Measurements from ENCODE around the gene RNF213.

RNF213 gene

DNA sequence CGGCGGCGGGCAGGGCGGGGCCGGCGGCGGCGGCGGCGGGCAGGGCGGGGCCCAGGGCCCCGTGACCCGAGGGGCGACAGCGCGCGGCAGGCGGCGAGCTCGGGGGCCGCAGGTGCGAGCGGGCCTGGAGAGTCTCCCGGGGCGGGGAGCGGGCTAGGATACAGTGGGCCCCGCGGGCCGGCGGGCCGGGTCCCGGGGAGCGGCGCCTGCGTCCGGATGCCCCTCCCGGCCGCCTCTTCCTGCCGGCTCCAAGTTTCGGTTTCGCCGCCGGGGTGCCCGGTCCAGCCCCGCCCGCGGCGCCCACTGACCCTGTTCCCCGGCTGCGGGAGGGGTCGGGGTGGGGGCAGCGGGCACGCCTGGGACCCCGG, at the start of gene RNF213:
Gene RNF213, plus strand, starts transcription at position 62 of the 368 bp plus-strand sequence. CDS start 2,830 bp downstream, outside the sequence.
- peak in 1 of 2 donors; percentile 35 for DNase-seq (ENCODE audit: low read depth in 2 of 2)

DNA sequence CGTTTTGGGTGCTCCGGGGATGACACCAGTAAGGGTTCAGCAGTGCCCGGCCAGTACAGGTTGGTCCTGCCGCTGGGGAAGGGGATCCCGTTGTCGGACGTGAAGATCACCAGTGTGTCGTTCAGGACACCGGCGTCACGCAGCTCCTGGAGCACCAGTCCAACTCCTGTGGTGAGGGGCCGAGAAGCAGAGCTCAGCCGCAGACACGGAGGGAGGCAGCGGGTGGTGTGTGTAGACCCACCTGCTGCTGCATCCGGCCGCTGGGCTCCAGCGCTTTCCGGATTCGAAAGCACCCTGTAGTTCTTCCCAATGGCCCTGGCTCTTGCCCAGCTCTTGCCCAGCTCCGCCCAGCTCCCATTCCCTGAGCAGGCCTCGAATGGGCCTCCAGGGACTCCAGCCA, 48.5 kb upstream of the RNF213 start:
- DNase-seq (ENCODE audit: low read depth in 2 of 2) = no peak

DNA sequence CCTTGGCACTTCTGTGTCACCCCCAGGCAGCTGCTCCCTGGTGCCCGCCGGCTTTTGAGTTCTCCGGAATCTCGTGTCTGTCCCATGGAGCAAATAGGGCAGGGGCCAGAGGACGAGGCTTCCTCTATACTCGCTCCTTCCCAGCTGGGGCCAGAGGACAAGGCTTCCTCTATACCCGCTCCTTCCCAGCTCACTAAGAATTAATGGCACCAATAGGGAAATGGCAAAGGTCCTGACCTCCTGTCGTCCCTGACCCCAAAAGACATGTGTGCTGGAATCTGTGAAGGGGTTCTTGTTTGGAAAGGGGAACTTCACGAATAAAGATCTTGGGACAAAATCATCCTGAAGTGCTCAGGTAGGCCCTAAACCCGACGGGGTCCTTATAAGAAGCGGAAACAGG, 48.1 kb upstream of the RNF213 start:
- DNase-seq (ENCODE audit: low read depth in 2 of 2) = no peak

DNA sequence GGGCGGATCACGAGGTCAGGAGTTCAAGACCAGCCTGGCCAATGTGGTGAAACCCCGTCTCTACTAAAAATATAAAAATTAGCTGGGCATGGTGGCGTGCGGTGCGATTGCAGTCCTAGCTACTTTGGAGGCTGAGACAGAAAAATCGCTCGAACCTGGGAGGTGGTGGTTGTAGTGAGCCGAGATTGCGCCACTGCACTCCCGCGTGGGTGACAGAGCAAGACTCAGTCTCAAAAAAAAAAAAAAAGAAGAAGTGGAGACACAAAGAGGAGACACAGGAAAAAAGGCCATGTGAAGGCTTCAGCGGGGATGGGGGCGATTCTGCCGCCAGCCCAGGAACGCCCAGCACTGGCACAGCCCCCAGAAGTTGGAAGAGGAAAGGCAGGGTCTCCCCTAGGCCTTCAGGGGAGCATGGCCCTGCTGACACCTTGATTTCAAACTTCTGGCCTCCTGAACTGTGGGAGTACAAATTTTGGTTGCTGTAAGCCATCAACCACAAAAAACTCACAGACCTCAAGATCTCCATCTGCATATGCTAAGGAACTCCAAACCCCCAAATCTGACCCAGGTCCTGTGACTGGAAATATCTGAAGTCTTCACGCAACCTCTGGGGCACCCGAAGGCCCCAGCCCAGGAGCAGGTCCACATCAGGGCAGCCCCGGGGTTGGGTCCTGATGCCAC, 47.5 kb upstream of the RNF213 start:
- no peak for DNase-seq (ENCODE audit: low read depth in 2 of 2)

DNA sequence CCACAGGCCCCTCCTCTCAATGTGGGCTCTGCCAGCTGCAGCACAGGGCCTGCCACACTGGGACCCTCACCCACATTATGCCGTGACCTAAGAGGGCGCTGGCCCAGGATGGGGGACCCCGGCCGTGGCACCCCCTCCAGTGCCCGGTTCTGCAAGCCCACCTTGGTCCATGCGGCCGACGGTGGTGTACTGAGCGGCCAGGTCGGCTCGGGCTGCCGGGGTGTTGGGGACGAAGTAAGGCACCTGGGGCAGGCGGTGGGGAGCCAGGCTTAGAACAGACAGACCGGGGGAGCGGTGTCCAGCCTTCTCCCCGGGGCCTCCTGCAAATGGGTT, 47.0 kb upstream of the RNF213 start:
- no peak for DNase-seq (ENCODE audit: low read depth in 2 of 2)

DNA sequence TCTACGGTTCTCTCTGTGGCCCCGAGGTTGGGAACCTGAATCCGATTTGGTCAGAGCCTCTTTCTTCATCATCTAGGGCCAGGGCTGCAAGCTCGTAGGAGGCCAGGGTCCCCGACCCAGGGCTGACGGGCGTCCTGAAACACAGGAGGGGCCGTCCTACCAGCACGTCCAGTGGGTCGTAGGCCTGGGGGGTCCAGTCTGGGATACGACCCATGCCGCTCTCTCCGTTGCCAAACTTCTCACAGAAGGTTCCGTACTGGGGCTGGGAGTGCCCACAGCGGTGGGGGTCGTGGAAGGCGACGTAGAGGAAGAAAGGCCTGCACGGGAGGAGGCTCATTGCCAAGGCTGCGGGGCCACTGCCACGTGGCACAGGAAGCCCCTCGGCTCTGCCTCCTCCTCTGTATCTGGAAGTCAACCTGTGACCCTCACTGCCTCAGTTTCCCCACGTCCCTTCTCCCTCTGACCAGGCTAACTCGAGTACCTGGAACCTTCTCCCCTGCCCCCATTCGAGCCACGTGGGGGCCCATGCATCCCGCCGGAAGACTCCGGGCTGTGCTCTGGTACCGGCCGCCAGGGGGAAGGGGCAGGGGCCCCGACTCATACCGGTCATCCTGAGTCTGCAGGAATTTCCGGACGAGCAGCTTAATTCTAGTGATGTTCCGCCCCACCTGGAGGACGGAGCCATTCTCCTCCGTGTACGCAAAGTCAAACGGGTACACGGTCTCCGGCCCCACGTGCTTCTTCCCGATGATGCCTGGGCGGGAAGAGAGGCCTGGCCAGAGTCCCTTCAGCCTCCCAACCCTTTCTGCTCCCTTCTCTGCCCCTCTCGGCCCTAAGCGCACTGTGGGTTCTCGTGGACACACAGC, 46.4 kb upstream of the RNF213 start:
- no peak for DNase-seq (ENCODE audit: low read depth in 2 of 2)

DNA sequence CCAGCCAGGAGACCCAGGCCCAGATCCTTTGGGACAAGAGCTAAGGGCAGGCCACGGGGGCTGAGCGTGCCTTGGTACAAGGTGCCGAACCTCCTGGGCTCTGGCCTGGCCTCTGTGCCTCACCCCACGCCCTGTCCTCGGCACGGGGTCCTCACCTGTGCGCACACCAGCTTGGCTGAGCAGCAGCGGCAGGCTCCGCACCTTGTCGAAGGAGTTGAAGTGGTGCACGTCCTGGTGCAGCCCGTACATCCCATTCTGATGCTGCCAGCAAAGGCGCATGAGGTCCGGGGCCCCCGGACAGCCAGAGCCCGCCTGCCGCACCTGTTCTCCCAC, 45.8 kb upstream of the RNF213 start:
- no peak for DNase-seq (ENCODE audit: low read depth in 2 of 2)

DNA sequence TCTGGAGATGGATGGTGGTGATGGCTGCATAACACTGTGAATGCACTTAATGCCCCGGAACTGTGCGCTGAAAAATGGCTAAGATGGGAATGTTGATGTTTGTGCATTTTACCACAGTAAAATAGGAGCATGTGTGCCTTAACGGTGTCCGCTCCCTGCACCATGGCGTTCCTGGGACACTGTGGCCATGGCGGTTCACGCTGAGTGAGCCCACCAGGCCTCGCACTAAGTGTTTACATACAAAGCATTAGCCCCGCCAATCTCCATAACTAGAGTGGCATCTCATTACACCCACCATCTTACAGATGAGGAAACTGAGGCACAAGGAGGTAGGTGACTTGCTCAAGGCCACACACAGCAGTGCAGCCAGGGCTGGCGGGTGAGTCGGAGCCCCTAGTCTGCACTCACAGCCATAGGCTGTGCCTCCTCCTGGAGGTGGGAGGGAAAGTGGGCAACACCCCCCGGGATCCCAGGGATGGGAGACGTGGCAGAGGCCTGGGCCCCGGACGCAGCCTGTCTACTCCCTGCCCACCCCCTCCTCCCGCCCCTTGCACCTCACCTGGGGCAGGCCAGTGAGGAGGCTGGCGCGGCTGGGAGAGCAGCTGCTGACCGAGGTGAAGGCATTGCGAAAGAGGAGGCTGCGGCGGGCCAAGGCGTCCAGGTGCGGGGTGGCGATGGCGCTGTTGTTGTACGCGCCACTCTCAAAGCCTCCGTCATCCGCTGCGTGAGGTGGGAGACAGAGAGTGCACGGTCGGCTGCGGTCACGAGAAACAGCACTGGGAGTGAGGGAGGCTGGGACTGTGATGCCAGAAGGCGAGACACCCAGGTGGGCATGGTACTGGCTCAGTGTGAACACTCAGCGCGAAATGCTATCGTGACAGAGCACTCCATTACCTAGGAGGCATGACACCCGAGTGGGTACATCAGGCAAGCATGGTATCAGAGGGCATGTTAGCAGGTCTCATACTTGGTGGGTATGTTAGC, 43.9 kb upstream of the RNF213 start:
- DNase-seq (ENCODE audit: low read depth in 2 of 2) = no peak

DNA sequence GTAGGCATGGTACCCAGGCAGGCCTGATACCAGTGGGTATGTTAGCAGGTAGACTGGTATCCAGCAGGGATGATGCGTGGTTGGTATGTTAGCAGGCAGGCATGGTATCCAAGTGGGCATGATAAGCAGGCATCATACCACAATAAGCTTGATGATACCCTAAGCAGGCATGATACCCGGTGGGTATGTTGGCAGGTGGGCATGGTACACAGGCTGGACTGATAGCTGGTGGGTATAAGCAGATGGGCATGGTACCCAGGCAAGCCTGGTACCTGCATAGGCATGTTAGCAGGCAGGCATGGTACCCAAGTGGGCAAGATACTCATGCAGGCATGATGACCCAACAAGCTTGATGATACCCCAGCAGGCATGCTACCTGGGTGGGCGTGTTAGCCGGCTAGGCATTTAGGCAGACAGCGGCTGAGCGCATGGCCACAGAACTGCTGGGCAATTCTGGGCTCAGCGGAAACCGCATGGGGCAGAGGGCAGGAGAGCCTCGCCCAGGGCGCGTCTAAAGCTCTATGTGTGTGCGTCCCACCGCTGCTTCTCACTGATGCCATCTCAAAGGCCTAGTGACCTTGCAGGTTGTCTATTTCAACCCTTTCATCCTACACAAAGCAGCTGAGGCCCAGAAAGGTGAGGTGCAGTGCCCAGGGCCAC, 42.8 kb upstream of the RNF213 start:
- DNase-seq (ENCODE audit: low read depth in 2 of 2) = no peak

DNA sequence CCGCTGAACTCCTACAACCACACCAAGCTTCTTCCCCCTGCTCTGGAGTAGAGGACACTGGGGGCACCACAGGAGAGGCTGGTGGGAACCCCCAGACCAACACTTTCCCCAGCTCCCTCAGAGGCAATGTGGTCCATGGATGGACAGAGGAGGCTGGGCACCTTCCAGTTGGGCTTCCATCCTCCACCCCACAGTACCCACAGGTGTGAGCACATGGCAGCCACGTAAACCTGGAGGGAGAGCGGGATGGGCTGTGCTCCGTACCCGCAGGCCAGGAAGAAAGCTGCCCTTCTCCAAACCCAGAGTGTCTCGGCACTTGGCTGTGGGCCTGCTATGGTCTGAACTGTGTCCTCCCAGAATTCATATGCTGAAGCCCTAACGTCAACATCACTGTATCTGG, 42.3 kb upstream of the RNF213 start:
- no peak for DNase-seq (ENCODE audit: low read depth in 2 of 2)

DNA sequence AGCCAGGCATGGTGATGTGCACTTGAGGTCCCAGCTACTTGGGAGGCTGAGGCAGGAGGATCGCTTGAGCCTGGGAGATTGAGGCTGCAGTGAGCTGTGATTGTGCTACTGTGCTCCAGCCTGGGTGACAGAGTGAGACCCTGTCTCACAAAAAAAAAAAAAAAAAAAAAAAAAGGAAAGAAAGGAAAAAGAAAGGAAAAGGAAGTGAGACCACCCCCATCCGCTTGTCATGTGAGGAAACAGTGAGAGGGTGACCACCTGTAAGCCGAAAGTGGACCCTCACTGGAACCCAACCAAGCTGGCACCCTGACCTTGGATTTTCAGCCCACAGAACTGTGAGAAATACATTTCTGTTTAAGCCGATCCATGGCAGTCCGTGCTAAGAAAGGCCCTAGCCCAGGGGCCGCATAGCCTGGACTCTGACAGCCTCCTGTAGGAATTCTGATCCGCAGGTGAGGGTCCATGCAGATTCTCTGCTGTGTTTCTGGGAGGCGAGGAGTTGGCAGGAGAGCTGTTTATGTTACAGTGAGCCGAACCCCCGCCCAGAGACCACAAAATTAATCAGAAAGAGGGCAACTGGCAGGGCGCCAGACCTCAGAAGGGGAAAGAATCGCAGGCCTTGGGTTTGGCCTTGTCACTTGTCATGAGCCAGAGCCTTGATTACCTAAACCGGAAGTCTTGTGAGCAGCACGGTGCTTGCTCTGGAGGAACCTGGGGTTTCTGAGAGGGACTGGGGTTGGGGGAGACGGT, 41.5 kb upstream of the RNF213 start:
- peak; percentile 84 to 88 for DNase-seq (ENCODE audit: low read depth in 2 of 2)

DNA sequence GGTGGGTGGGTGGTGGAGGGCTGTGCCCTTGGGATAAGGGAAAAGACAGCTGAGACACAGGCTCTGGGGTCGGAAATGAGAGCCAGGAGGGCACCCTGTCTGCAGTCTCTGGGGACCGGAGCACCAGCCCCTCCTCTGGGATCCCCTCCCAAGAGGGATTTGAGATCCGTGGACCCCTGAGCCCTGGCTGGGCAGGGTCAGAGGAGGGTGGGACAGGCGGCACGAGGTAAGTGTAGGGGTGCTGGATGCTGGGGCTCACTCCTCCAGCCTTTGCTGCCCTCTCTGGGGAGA, 40.9 kb upstream of the RNF213 start:
- DNase-seq (ENCODE audit: low read depth in 2 of 2) = no peak

DNA sequence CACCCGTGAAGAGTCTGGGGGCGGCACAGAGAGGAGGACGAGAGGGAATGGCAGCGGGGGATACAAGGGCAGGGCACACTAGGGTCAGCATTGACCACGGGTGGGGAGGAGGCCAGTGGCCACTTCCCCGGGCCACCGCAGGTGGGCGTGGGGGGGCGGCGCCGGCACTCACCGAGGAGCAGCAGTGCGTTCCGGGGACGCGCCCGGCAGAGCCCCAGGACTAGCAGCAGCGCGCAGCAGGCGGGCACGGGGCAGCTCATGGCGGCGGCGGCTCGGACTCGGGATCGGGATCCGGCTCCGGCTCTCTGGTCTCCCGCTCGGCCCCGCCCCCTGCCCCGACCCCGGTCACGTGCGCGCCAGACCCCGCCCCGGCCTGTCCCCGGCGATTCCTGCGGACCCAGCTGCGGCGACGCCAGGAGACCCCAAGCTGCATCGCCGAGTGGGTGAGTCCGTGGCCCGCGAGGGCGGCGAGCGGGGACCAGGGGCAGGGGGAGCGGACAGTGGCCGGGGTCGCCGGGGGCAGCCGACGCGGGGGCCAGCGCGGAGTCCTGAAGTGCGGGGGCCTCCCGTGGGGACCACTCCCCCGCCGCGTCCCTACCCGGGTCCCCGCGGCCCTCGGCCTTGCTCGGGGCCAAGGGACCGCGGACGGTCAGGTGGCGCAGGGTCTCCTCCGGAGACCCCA, 40.5 kb upstream of the RNF213 start, which contains the start of the genes SGSH and SLC26A11:
Gene SGSH, minus strand, starts transcription at position 280 of the 682 bp plus-strand sequence. Its CDS starts 20 bp downstream, at position 260.
Gene SLC26A11, plus strand, starts transcription at position 374 of the 682 bp plus-strand sequence. CDS start 1,134 bp downstream, outside the sequence.
- peak; percentile 53 to 61 for DNase-seq (ENCODE audit: low read depth in 2 of 2)

DNA sequence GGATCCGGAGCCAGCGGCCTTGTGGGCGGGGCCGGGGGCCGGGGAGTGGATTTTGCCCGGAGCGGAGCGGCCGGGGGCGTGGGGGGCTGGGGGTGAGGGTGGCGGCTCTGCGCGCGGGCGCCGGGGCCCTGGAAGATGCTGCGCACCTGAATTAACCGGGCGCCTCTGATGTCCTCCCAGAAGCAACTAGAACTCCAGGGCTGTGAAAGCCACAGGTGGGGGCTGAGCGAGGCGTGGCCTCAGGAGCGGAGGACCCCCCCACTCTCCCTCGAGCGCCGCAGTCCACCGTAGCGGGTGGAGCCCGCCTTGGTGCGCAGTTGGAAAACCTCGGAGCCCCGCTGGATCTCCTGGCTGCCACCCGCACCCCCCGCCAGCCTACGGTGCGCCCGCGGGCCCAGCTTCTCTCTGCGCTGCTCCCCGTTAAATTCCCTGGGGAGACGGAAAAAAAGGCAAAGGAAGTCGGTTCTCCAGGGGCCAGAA, 39.9 kb upstream of the RNF213 start:
- DNase-seq (ENCODE audit: low read depth in 2 of 2) = no peak

DNA sequence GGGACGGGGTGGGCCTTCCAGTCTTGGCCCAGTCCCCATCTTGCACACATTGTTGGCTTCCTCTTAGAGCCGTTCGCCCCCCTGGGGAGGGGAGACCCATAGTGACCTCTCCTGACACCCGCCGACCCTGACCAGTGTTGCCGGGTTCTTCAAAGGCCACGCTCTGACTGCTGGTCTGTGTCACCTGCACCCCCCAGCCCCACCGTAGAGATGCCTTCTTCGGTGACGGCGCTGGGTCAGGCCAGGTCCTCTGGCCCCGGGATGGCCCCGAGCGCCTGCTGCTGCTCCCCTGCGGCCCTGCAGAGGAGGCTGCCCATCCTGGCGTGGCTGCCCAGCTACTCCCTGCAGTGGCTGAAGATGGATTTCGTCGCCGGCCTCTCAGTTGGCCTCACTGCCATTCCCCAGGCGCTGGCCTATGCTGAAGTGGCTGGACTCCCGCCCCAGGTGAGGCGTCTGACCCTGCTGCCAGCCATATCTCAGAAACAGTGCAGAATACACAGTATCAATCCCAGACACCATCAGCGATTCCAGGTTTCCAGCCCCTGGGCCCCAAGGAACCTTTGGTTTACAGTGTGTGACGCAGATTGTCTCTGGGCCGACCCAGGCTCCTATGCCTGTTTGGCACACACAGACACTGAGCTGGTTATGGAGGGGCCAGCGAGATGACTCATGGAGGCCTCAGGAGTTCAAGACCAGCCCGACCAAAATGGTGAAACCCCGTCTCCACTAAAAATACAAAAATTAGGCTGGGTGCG, 39.1 kb upstream of the RNF213 start:
- DNase-seq (ENCODE audit: low read depth in 2 of 2) = no peak

DNA sequence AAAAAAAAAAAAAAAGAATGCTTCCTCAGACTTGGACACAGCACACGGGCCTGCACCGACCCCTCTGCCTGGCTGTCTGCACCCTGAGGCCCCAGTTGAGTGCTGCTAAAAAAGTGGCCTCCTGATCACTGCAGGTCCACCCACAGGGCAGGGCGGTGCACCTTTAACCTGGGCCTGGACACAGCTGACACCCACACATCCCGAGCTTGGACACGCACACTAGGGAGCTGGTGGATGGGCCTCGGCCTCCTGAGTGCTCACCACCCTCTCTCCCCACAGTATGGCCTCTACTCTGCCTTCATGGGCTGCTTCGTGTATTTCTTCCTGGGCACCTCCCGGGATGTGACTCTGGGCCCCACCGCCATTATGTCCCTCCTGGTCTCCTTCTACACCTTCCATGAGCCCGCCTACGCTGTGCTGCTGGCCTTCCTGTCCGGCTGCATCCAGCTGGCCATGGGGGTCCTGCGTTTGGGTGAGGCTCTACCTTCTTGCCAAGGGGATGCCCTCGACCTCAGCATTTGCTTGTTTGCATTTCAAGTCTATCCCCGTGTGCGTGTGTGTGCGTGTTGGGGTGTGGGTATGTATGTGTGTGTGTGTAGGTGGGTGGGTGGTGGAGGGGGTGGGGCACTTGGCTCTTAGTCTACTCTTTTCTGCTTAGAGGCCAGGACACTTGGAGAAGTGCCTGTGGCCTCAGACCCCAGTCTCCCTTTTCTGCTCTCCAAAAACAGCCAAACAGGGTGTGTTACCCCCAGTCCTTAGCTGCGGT, 38.1 kb upstream of the RNF213 start:
- DNase-seq (ENCODE audit: low read depth in 2 of 2) = no peak

DNA sequence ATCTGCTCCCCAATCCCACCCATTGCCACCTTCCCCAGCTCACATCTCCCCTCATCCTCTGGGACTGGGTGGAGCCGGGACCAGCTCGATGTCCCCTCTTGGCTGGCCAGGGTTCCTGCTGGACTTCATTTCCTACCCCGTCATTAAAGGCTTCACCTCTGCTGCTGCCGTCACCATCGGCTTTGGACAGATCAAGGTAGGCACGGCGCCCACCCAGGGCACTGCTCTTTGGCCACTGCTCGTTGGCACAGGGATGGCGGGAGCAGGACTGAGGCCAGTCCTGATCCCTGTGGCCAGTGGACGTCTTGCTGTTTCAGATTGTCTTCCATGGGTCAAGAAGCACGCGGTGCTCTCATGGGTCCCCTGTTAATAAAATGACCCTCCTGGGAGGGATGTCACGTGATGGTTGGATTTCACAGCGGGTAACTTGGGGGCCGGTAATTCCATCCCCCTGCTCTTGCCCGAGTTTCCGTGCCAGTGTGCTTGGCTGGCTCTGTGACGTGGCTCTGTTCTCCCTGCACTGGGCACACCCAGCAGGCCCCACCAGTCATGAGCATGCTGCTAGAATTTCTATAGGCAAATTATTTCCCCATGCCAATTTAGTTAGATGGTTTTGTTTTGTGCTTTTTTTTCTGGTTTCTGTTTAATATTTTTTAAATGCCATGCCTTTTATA, 37.4 kb upstream of the RNF213 start:
- DNase-seq (ENCODE audit: low read depth in 2 of 2) = no peak

DNA sequence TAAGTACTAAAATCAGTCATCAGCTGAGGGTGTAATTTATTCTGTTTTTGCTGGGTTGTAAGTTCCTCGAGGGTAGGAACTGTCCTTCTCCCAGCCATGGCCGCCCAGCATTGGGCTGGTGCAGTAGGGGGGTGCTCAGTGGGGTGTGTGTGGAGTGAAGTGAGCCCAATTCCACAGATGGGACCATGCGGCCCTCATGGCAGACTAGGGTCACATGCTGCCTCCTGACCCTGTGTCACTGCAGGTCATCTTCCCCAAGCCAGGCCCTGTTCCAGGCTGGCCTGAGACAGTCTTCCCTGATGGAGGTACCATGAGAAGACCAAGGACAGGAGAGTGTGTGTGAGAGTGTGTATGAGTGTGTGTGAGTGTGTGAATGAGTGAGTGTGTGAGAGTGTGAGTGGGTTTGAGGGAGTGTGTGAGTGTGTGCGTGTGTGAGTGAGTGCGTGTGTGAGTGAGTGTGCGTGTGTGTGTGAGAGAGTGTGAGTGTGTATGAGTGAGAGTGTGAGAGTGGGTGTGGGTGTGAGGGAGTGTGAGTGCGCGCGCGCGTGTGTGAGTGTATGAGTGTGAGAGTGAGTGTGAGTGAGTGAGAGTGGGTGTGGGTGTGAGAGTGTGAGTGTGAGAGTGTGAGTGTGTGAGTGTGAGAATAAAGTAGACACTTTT, 36.7 kb upstream of the RNF213 start:
- DNase-seq (ENCODE audit: low read depth in 2 of 2) = no peak

All from stimulated activated CD8-positive, alpha-beta memory T cell treated with anti-CD3 and anti-CD28 coated beads, Interleukin-15, amount 100 ng/mL, for 48 hours (primary cell).